GM19328 (cell line): ENCODE data around the gene CABS1.

Experiments
- ATAC-seq: cut with Tn5 transposase; IDR thresholded peaks from one replicate; pipeline ENCODE4 v1.9.1; 2021; ENCODE audit warnings: mild to moderate bottlenecking, moderate library complexity; ENCODE audit not compliant: unreplicated experiment

The CABS1 gene

DNA sequence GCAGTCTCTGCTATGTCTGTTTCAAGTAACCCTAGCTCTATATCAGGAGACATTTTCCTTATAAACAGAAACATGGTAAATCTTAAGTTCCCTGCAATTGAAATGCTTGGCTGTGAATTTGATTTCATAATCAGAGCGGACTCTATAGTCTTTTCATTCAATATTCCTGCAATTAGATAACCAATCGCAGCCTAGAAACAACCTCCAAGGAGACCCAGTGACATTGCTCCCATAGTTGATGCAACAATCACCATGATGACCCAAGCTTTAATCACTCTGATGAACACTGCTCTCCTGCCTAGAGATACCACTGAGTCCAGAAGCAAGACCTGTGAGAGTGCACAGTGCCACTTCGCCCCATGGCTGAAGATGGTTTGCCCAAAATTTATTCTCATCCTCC lies at the start of gene CABS1:
Gene CABS1, plus strand, starts transcription at position 301 of the 400 bp plus-strand sequence. Its CDS starts 59 bp downstream, at position 360.
- no peak for ATAC-seq

DNA sequence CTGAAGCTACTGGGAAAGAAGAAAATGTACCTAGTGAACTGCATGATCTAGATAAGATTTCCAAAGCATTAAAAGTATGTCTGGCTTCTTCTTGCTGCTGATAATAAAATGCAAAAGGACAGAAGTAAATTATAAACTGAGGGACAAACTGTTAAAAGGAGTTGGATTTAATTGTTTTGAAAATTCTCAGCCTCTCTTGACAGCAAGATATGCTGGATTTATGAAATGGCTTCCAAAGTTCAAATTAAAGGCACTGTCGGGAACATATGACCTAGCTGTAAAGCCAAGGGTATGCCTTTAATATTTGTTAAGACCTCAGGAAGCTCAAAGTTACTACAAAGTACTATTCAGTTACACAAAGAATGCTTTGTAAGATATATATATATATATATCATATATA lies 46.1 kb upstream of the CABS1 start:
- no peak for ATAC-seq

DNA sequence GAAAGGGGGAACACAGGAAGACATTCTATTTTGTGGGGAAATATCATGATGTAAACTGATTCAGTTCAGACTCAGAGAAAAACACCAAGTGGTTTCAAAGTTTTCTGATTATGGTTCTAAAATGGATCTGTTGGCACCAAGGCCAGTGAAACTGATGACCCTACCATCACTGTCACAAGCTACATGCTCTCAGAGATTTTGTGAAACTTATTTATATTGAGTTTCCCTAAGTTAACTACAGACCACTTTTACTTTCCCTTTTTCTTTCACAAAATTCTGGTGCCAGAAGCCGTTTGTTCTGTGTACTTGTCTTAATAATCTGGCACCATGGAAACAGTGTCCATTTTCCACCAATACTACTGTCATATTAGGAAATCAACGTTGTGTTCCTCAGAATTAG lies 43.4 kb upstream of the CABS1 start:
- ATAC-seq = no peak

DNA sequence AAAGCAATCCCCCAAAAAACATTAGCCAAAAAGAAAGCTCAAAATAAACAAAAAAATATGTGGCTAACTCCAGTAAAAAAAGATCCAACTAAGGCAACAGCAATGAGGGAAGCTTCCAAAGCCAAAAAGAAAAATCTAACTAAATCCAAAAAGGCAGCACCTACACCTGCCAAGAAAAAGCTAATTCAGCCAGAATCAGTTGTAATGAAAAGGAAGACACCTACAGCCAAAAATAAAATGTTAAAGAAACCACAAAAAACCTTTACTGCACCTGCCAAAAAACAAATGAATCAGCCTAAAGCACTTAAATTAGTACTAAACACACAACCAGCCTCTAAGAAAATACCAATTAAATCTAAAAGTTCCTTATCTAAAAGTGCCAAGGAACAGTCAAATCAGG lies 37.2 kb upstream of the CABS1 start:
- no peak for ATAC-seq

DNA sequence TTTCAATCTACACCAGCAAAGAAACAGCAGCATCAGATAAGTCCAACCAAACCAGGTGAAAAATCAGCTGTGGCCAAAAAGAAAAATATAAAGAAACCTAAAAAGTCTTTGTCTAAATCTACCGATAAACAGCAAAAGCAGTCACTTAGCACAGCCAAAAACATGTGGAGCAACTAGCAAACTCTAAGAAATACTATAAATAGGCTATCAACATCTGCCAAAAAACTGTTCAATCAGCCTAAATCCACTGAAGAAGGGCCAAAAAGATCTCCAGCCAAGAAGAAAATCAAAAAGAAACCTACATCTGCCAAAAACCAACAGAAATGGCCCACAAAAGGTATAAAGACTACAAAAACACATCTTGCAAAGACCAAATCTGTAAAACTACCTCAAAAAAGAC lies 36.7 kb upstream of the CABS1 start:
- no peak for ATAC-seq

DNA sequence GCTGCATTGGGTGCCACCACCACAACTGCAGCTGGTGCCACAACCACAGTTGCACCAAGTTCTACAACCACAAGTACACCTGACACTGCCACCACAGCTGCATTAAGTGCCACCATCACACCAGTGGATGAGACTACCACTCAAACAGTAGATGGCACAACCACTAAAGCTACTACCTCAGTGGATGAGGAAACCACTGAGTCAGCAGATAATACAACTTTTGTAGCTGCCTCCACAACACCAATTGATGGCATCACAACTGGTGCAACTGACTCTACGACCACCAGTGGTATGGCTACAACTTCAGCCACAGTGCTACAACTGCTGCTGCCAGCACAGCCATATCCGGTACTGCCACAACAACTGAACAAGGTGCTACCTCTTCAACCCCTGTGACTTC lies 35.1 kb upstream of the CABS1 start:
- ATAC-seq = no peak

DNA sequence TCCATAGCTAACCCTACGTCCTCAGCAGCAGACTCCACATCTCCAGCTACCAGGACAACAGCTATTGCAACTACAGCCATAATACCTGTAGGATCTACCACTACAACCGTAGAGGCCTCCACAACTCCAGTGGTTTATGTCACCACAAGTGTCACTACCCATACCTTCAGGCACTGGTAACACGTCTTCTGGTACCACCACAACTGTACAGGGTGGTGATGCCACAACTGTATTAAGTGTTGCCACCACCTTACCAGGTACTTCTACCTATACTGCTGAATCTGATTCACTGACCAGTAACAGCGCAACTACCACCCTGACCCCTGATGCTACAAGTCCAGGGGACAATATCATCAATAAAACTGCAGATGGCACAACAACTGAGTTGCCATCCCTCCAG lies 34.6 kb upstream of the CABS1 start:
- ATAC-seq = no peak

DNA sequence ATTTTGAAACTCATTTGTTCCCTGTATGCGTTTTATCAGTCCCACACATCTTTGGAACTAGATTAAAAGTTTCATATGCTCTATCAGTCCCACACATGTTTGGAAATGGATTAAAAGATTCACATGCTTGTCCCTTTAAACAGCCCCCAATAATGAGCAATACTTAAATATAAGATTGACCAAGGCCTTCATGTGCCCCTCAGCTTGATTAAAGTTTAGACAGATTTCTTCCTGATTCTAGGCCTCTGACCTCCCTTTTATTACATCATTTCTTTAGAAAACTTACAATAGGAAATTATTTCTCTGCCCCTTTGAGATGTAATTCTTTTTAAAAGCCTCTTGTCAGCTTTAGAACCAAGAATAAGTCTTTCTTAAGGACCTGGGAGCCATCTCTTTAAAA lies 31.7 kb upstream of the CABS1 start:
- no peak for ATAC-seq

DNA sequence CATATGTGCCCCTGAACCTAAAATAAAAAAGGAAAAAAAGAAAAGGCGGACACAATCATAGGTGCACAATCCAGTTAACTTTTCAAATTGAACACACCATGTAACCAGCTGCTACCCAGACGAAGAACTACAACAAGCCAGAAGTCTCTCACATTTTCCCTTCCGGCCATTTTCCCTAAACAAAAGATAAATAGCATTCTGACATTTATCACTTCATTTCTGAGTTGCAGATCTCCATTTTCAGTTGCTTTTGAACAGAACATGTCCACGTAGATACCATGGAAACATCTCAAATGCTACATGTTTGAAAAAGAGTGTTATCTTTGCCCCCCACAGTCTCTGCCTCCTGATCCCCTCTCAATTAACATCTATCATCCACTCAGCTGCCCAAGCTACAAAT lies 29.2 kb upstream of the CABS1 start:
- ATAC-seq = no peak

DNA sequence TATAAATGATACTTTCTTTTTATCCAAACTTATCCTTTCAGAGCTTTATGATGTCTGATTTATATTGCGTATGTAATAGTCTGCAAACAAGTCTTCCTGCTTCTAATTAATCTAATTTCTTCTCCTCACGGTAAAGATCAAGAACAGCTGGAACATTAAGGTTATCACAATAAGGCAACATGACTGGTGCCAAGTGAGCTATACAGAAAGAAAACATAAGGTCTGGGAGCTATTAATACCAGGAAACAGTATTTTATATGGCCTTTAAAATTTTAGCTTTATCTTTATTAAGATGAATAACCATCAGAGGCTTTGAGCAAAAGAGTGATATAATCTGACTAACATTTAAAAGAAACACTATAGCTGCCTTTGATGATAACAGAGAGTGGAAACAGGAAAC lies 28.7 kb upstream of the CABS1 start:
- ATAC-seq = no peak

DNA sequence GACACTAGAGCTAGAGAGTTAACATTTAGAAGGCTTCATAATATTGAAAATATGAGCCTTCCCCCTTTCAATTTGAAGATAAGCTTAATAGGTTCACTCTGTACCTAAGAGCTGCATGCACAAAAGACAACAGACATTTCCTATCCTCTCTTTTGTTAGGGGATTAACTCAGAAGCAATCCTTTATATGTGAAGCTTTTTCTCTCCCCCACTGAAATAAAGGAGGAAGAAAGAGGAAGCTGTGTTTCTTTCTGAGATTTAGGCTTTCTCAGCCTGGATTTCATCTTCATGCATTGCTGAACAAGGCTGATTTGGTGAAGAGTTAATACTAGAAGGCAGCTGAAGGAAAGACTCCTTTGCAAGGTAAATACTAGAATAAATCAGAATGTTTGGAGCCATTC lies 21.0 kb upstream of the CABS1 start:
- ATAC-seq = no peak

DNA sequence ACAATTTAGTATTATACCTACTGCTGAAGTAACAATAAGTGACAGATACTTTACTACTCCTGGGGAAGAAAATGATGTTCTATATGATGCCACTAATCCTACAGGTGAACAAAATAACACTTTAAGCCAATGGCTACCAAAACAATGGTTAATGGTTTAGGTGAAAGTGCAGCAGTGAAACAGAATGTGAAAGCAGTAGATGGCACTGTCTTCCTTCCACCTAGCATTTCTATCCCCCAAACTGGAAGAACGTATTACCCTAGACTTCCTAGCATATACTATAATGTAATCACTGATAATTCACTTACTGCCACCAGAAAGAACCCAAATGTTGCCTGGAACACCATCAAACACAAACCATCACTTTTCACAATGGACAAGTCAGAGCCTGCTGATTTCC lies 18.9 kb upstream of the CABS1 start:
- ATAC-seq = peak; percentile 62

DNA sequence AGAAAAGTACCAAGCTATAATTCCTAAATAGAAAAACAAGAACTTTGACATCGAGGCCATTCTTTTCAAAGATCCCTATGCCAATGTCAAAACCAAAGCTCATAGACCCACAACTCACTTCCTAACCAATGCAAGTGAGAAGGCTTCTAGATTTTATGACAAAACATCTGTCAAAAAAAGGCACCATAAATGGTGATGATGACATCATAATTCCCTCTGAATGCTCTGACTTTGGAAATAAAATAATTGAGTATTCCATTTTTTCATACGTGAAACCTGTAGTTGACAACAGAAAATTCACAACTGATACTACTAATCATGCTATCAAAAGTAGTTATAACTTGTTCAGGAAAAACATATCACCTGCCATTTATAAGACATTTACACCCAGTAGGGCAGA lies 8.7 kb upstream of the CABS1 start:
- ATAC-seq = no peak

DNA sequence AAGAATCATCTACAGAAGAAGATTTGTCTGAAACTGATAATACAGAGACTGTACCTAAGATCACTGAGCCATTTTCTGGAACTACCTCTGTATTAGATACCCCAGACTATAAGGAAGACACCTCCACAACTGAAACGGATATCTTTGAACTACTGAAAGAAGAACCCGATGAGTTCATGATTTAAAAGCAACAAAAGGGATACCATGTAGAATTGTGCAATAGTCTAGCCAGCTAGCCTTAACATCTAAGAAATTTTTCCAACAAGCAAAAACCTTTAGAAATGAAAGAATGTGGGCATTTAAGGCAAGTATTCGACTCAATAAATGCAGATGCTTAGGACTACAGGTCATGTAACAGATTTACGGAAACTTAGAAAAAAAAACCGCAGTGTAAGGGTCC lies 1.3 kb downstream of the CABS1 start:
- ATAC-seq = no peak

DNA sequence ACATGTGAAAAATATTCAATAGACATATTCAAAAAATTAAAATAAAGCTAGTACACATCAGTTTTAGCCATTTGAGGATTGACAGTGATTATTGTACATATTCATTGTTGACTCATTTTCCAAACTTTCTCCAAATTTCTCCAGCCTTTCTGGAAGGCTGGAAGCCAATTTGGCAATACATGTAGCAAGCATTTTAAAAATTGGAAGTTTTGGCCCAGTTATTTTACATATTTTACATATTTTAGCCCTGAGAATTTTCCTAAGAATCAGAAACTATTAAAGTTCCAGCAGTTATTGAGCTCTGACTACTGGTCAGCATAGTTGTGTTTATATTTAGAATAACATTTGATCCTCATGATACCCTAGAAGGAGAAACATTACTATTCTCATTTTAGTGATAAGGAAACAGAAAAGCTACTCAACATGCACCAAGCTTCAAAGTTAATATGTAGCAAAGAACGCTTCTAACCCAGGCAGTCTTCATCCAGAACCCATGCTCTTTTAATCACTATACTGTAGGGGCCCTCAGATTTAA lies 3.2 kb downstream of the CABS1 start:
- no peak for ATAC-seq

DNA sequence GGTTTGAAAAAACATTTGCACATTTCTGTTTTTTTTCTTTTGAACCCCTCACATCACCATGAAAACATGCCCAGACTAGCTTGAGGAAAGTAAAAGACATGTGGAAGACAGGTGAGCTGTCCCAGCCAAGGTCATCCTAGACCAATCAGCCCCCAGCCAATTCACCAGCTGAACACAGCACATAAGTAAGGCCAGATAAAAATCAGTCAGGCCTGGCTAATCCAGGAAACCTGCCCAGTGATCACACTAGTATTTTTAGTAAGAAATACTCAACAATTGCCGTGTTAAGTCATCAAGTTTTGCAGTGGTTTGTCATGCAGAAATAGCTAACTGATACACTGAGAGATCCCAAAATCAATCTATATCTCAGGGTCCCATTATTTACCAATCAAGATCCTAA lies 21.4 kb downstream of the CABS1 start:
- no peak for ATAC-seq

DNA sequence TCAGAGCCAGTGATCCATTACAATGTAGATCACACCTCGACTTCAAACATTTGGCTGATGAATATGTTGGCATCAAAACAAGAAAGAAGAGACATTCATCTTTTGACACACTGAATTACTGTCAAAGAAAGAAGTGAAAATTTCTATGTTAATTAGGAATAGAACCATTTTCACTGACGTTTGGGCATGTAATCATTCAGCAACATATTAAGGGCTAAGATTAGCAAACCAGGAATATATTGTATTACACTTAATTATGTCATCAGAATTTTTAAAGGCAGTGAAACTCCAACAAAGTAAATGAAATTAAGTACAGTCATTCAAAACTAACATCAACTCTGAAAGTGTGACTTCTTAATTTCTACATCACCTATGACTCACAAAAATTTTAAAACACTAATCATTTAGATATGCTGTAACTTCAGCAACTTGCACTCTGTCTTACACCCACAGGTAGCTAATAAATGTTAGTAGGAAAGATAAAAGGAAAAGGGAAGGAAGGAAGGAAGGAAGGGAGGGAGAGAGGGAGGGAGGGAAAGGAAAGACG lies 24.4 kb downstream of the CABS1 start:
- no peak for ATAC-seq

DNA sequence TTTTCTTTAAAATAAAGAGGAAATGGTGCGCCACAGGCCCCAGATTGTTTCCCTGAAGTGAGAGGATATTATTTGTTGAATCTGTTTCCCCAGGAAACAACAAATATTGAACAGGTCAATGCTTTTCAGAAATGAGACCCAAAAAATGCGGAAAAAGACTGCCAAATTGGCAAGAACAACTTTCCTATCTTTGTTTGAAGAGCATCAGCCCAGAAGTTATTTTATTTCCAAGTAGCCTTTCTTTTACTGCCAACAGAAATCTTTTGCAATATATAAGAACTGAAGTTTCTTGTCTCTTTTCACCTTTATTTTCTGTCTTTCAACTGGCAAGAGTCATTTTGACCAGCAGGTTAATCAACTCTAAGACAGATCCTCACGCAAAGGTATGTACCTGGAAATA lies 25.7 kb downstream of the CABS1 start, which contains the start of gene SMR3A:
Gene SMR3A, plus strand, starts transcription at position 301 of the 400 bp plus-strand sequence. CDS start 1,356 bp downstream, outside the sequence.
- no peak for ATAC-seq

DNA sequence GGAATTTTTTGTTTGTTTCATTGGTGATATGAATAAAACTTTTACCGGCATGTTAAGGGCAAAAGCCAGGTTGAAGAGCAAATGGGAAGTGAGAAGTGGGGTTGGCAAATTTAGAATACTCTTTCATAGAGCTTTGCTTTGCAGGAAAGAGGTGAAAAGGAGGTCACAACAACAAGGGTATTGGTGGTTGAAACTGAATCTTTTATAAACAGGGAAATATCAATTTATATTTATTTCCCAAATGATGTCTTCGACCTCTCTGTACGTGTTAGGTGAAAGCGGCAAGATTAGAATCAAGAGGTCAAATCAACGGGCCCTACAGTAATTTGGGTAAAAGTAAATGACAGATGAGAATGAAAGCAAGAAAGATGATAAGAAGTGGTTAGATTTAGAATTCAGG lies 29.2 kb downstream of the CABS1 start:
- ATAC-seq = peak; percentile 51

DNA sequence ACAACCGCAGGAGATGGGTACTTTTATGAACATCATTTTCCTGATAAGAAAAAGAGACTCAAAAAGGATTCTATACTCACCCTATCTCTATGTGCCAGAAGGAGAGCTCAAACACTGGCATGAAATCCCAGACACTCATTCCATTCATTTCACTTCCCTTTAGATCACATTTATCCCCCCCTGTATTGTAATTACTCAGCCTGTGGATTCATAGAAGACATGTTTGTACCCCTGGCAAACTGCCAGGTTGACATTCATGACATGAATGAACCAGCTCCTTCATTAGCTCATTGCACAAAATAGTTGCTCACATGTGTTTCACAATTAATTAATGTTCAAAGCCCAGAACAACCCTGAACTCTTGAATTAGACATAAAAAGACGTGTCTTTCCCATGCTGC lies 30.7 kb downstream of the CABS1 start:
- no peak for ATAC-seq

DNA sequence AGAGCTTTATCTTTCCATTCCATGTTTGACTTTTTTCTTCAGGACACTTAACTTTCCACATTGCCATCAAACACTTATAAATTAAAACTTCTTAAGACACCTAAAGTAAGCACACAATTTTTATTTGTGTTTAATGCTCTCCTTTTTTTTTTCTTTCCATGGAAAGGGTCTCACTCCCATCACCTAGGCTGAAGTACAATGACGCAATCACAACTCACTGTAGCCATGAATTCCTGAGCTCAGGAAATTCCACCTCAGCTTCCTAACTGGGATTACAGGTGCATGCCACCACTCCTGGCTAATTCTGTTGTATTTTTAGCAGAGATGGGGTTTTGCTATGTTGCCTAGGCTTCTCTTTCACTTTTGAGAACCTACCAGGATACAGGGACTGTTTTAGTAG lies 33.0 kb downstream of the CABS1 start:
- ATAC-seq = no peak

DNA sequence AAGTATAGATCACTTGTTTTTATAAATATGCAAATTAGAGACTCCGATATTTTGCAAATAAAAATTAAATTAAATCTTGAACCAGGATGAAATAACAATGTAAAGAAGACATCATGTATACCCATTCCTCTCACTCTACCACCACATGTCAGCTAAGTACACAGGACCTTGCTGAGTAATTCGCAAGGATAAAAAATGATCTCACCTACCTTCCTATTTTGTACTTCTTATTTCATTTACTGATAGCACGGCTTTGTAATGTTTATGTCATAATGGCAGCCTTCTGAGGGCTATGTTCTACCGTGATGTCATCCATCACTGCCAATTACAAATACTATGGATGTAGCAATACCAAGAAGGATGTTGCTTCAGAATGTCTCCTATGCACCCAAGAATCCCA lies 37.2 kb downstream of the CABS1 start:
- no peak for ATAC-seq

DNA sequence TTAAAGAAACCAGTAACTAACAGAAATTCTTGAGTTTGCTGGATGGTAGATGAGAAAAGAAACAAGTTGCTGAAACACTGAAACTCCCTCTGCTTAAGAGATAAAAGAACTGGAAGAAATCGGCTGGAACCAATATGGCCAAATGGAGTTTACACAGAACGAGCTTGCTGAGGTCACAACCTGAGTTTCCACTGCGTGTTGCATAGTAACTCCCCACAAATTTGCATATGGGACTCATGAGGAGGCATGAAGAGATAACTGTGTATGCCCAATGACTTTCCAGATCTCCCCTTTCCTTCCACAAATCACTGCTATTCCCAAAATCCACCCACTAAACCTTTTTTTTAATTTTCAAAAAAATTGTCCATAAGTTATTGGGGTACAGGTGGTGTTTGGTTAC lies 38.0 kb downstream of the CABS1 start:
- no peak for ATAC-seq
